H9 (cell line): ENCODE data around the gene SART1. TPM values are rescaled to one million over a fixed set of nuclear protein-coding genes. Genes with fewer than 3 reads are reported as not detected.

Experiments
- DNase-seq: peaks from one replicate; pipeline ENCODE4 v3.0.0-alpha.2; 2017
- H2AFZ ChIP-seq: one replicate; pipeline ENCODE4 v1.6.1; 2013; ENCODE audit warnings: mild to moderate bottlenecking, low read length, control low read depth, moderate library complexity
- H2AK5ac ChIP-seq: 2 replicates; pipeline ENCODE4 v1.6.1; 2013; ENCODE audit warnings: low read length, control low read depth, mixed read lengths; ENCODE audit not compliant: insufficient read length
- H2BK120ac ChIP-seq: one replicate; pipeline ENCODE4 v1.6.1; 2013; ENCODE audit warnings: low read depth, mild to moderate bottlenecking, low read length, control low read depth, inconsistent platforms; ENCODE audit not compliant: poor library complexity, severe bottlenecking
- H2BK12ac ChIP-seq: 2 replicates; pipeline ENCODE4 v1.6.1; 2013; ENCODE audit warnings: low read length, control low read depth, mixed read lengths, low read depth; ENCODE audit not compliant: insufficient read length
- H2BK15ac ChIP-seq: 2 replicates; pipeline ENCODE4 v1.6.1; 2013; ENCODE audit warnings: low read depth, low read length, control low read depth
- H2BK20ac ChIP-seq: one replicate; pipeline ENCODE4 v1.6.1; 2013; ENCODE audit warnings: low read depth, mild to moderate bottlenecking, low read length, control low read depth, inconsistent platforms; ENCODE audit not compliant: poor library complexity, severe bottlenecking
- H2BK5ac ChIP-seq: 2 replicates; pipeline ENCODE4 v1.6.1; 2013; ENCODE audit warnings: low read length, control low read depth, mixed read lengths; ENCODE audit not compliant: insufficient read length
- H3K14ac ChIP-seq: 2 replicates; pipeline ENCODE4 v1.6.1; 2013; ENCODE audit warnings: low read length, control low read depth; ENCODE audit not compliant: insufficient read depth
- H3K18ac ChIP-seq: 2 replicates; pipeline ENCODE4 v1.6.1; 2013; ENCODE audit warnings: low read depth, mild to moderate bottlenecking, mixed read lengths, low read length, control low read depth; ENCODE audit not compliant: insufficient read length
- H3K23ac ChIP-seq: 2 replicates; pipeline ENCODE4 v1.6.1; 2013; ENCODE audit warnings: low read length, control low read depth, mixed read lengths, low read depth; ENCODE audit not compliant: insufficient read length
- H3K23me2 ChIP-seq: 2 replicates; pipeline ENCODE4 v1.6.1; 2013; ENCODE audit warnings: low read depth, mild to moderate bottlenecking, mixed read lengths, low read length, control low read depth; ENCODE audit not compliant: insufficient read length, poor library complexity, severe bottlenecking
- H3K27ac ChIP-seq: 2 replicates; pipeline ENCODE4 v1.5.1; 2013; ENCODE audit warnings: low read length, control low read depth, mixed read lengths, low read depth; ENCODE audit not compliant: insufficient read length
- H3K27me3 ChIP-seq: 2 replicates; pipeline ENCODE4 v1.6.1; 2013; ENCODE audit warnings: low read length, control low read depth, inconsistent platforms; ENCODE audit not compliant: insufficient read depth
- H3K4ac ChIP-seq: 2 replicates; pipeline ENCODE4 v1.6.1; 2013; ENCODE audit warnings: low read depth, mild to moderate bottlenecking, control low read depth, inconsistent platforms, low read length, moderate library complexity
- H3K4me1 ChIP-seq: 2 replicates; pipeline ENCODE4 v1.6.1; 2013; ENCODE audit warnings: low read length, control low read depth, inconsistent platforms; ENCODE audit not compliant: insufficient read depth
- H3K4me2 ChIP-seq: 2 replicates; pipeline ENCODE4 v1.6.1; 2013; ENCODE audit warnings: low read length, control low read depth, mixed read lengths; ENCODE audit not compliant: insufficient read length, insufficient read depth
- H3K56ac ChIP-seq: 2 replicates; pipeline ENCODE4 v1.6.1; 2013; ENCODE audit warnings: low read depth, mild to moderate bottlenecking, mixed read lengths, low read length, control low read depth; ENCODE audit not compliant: insufficient read length
- H3K79me1 ChIP-seq: 2 replicates; pipeline ENCODE4 v1.6.1; 2013; ENCODE audit warnings: low read depth, mild to moderate bottlenecking, moderate library complexity, low read length, control low read depth, inconsistent platforms; ENCODE audit not compliant: insufficient read depth, poor library complexity, severe bottlenecking
- H3K79me2 ChIP-seq: 2 replicates; pipeline ENCODE4 v1.6.1; 2013; ENCODE audit warnings: low read length, control low read depth, inconsistent platforms; ENCODE audit not compliant: insufficient read depth
- H3K9ac ChIP-seq: 2 replicates; pipeline ENCODE4 v1.6.1; 2013; ENCODE audit warnings: low read length, control low read depth, mixed read lengths; ENCODE audit not compliant: insufficient read length; ENCODE audit errors: extremely low read depth
- H3K9me3 ChIP-seq: one replicate; pipeline ENCODE4 v1.6.1; 2013; ENCODE audit warnings: low read depth, low read length, inconsistent platforms; ENCODE audit not compliant: control insufficient read depth
- H3T11ph ChIP-seq: one replicate; pipeline ENCODE4 v1.6.1; 2013; ENCODE audit warnings: mild to moderate bottlenecking, low read length, control low read depth, inconsistent platforms
- H4K20me1 ChIP-seq: one replicate; pipeline ENCODE4 v1.6.1; 2013; ENCODE audit not compliant: control insufficient read depth, insufficient read length, insufficient read depth
- H4K5ac ChIP-seq: 2 replicates; pipeline ENCODE4 v1.6.1; 2013; ENCODE audit warnings: low read depth, mild to moderate bottlenecking, mixed read lengths, low read length, control low read depth; ENCODE audit not compliant: insufficient read length
- H4K8ac ChIP-seq: replicated peaks from 2 replicates; pipeline ENCODE4 v1.6.1; 2013; ENCODE audit warnings: low read length, control low read depth, mixed read lengths, low read depth; ENCODE audit not compliant: insufficient read length
- H4K91ac ChIP-seq: 2 replicates; pipeline ENCODE4 v1.6.1; 2013; ENCODE audit warnings: low read depth, mild to moderate bottlenecking, moderate library complexity, mixed read lengths, low read length, control low read depth; ENCODE audit not compliant: insufficient read length
- H3K27ac Mint-ChIP-seq, 3 experiments: 2 replicates in 2 of 3; 3 replicates in 1 of 3; pipeline ENCODE4 v1.8.0; 2020 to 2021; ENCODE audit warnings: mixed read lengths in 3 of 3, mild to moderate bottlenecking in 1 of 3, moderate library complexity in 1 of 3
- H3K27me3 Mint-ChIP-seq: 2 replicates; pipeline ENCODE4 v1.8.0; 2021; ENCODE audit warnings: low read depth, mild to moderate bottlenecking, moderate library complexity, mixed read lengths
- H3K36me3 Mint-ChIP-seq, 3 experiments: 2 replicates in 2 of 3; 3 replicates in 1 of 3; pipeline ENCODE4 v1.8.0; 2020 to 2021; ENCODE audit warnings: low read depth in 3 of 3, mixed read lengths in 3 of 3; ENCODE audit not compliant: insufficient read depth in 1 of 3
- H3K4me1 Mint-ChIP-seq, 2 experiments: 2 replicates each; pipeline ENCODE4 v1.8.0; 2020; ENCODE audit warnings: mixed read lengths in 2 of 2
- H3K4me3 Mint-ChIP-seq, 2 experiments: 2 replicates in 1 of 2; 3 replicates in 1 of 2; pipeline ENCODE4 v1.8.0; 2020 to 2021; ENCODE audit warnings: mild to moderate bottlenecking in 2 of 2, mixed read lengths in 2 of 2, moderate library complexity in 1 of 2
- H3K9me3 Mint-ChIP-seq, 2 experiments: 2 replicates in 1 of 2; 3 replicates in 1 of 2; pipeline ENCODE4 v1.8.0; 2020; ENCODE audit warnings: mild to moderate bottlenecking in 2 of 2, mixed read lengths in 2 of 2, moderate library complexity in 1 of 2
- WGBS: extraction: QIAGEN DNeasy Blood & Tissue Kit; methylation state at CpG from one replicate; pipeline ENCODE4 v1.1.7; 2013; ENCODE audit warnings: missing lambda C conversion rate, low lambda C conversion rate, mixed read lengths; ENCODE audit not compliant: insufficient read length; ENCODE audit errors: extremely low coverage; 5-methylcytosine and 5-hydroxymethylcytosine counted together
- total RNA-seq: library from RNA; stranded (reverse); gene quantifications from 2 replicates; pipeline ENCODE4 v1.2.1, GENCODE V29; 2021
- TF ChIP-seq, protein P1 (sequence below): fragments of 200-600 bp; sonication (generic); conservative IDR thresholded peaks from 3 replicates; pipeline ENCODE4 v1.8.0; 2021; ENCODE audit warnings: antibody characterized with exemption, mild to moderate bottlenecking

Gene SART1
- total RNA-seq, 1 experiment from 2014 or later: 52.0 TPM

- H3T11ph ChIP-seq: no peak overlapping the region
- no peaks in the 10 kb centered on the region for H3K23me2 ChIP-seq
- no peak overlapping the region for H2BK12ac ChIP-seq
- H3K23ac ChIP-seq: no peak overlapping the region
- H3K4me2 ChIP-seq: no peak overlapping the region
- no peak overlapping the region for H3K18ac ChIP-seq
- TF ChIP-seq, protein P1, sequence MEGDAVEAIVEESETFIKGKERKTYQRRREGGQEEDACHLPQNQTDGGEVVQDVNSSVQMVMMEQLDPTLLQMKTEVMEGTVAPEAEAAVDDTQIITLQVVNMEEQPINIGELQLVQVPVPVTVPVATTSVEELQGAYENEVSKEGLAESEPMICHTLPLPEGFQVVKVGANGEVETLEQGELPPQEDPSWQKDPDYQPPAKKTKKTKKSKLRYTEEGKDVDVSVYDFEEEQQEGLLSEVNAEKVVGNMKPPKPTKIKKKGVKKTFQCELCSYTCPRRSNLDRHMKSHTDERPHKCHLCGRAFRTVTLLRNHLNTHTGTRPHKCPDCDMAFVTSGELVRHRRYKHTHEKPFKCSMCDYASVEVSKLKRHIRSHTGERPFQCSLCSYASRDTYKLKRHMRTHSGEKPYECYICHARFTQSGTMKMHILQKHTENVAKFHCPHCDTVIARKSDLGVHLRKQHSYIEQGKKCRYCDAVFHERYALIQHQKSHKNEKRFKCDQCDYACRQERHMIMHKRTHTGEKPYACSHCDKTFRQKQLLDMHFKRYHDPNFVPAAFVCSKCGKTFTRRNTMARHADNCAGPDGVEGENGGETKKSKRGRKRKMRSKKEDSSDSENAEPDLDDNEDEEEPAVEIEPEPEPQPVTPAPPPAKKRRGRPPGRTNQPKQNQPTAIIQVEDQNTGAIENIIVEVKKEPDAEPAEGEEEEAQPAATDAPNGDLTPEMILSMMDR: peak; percentile 52
- no peaks in the 10 kb centered on the region for H3K4me1 ChIP-seq
- no peak overlapping the region for H2AFZ ChIP-seq
- H3K9me3 Mint-ChIP-seq: no peaks in the 10 kb centered on the region
- H2AK5ac ChIP-seq: no peak overlapping the region
- no CpG with 5 or more reads among the region's 9 CpGs for WGBS
- H3K79me2 ChIP-seq: no peaks in the 10 kb centered on the region
- H3K27ac Mint-ChIP-seq: 0 out of 7 replicates have a peak overlapping the region, but pooled peaks of 1 of the 3 experiments have one; percentile 24
- no peaks in the 10 kb centered on the region for H3K36me3 Mint-ChIP-seq
- peaks cover 14 to 35% of the 10 kb centered on the region in 2 experiments for H3K4me1 Mint-ChIP-seq
- H3K4ac ChIP-seq: no peak overlapping the region
- no peak overlapping the region for H2BK15ac ChIP-seq
- no peak overlapping the region for H2BK20ac ChIP-seq
- no peak overlapping the region for H2BK5ac ChIP-seq
- peak overlapping the region in 1 of 2 experiments; percentile 20; a peak in 1 of 5 replicates for H3K4me3 Mint-ChIP-seq
- no peak overlapping the region for H2BK120ac ChIP-seq
- no peak overlapping the region for H3K56ac ChIP-seq
- H3K79me1 ChIP-seq: no peaks in the 10 kb centered on the region
- no peaks in the 10 kb centered on the region for H3K9me3 ChIP-seq
- no peak overlapping the region for H4K8ac ChIP-seq
- no peaks in the 10 kb centered on the region for H3K27me3 ChIP-seq
- H4K91ac ChIP-seq: no peak overlapping the region
- no peaks in the 10 kb centered on the region for H4K20me1 ChIP-seq
- peaks cover under 1% of the 10 kb centered on the region; the same call in 1 of the 2 replicates for H3K27me3 Mint-ChIP-seq
- H3K9ac ChIP-seq: no peak overlapping the region
- no peak overlapping the region for H4K5ac ChIP-seq
- H3K27ac ChIP-seq: no peak overlapping the region
- H3K14ac ChIP-seq: no peak overlapping the region
- peak; percentile 61 for DNase-seq
Measured at GRCh38 chr11:65932558-65932919, 29.0 kb upstream of the SART1 start.
